ENCODE data around the gene ROBO2.

The ROBO2 gene

DNA sequence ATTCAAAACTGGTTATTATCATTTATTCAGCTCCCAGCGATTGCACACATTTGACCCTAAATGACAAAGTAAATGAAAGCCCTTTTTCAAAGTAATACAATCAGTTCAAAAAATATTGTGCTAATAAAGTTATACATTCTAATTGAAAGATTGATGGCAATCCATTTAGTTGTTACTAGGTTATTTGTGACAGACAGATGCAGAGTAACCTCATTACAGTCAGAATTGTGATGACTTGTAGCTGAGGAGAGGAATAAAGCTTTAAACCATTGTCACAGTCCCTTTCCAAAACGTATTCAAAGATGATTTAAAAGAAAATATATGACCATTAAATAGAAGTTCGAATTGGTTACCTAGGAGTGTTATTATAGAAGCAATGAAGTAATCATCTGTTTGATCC lies 86.1 kb downstream of the ROBO2 start:
- no peak for DNase-seq (ENCODE audit: low spot score)

DNA sequence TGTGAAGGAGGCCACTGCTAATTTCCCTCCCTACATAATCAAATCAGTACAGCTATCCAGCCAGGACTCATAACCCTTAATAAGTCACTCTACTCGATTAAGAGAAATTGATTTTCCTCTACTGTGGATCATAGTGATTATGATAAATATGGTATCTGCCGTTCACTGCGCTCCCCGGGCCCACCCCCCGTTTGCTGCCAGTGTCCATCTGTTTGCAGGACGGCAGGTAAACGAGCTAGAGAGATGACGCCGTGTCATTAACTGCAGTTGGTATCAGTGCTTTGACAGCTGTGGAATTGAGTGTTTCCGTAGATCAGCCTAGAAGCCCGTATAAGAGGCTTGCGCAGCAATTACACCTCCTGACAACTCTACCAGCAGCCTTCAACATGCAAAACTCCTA lies 94.9 kb downstream of the ROBO2 start:
- no peak for DNase-seq (ENCODE audit: low spot score)

DNA sequence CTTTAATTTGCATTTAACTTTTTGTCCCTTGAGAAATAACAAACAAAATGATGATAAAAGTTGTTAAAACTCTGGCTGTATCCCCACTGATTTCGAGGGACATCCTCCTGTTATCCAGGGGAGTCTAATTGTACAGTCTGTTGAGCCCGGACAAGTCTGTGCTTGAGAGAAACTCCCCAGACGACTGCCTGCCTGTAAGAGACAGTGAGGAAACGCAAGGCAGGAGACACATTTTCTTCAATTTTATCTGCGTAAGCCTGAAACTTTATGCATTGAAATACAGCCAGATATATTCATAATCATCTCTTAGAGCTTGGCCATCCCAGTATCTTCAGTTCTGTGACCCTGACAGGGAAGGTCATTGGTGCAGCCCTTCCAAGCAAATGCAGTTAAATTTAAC lies 97.7 kb downstream of the ROBO2 start:
- no peak for DNase-seq (ENCODE audit: low spot score)

DNA sequence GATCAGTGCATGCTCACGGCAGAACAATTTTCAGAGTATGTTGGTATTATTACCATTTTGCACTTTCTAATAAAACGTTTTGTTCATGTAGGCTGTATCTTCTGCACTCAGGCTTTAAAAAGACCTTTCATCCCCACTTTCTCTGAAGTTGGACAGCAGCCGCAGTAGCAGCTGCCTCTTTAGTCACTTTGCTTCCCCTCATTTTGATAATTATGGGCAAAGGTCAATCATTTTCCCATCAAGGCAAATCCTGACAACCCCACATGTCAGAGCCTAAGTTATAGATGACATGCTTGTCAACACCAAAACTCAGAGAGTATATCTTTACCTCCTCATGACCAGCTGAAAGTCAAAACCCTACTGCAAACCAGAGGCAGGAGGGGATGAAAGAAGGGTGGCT lies 99.7 kb downstream of the ROBO2 start:
- no peak for DNase-seq (ENCODE audit: low spot score)

DNA sequence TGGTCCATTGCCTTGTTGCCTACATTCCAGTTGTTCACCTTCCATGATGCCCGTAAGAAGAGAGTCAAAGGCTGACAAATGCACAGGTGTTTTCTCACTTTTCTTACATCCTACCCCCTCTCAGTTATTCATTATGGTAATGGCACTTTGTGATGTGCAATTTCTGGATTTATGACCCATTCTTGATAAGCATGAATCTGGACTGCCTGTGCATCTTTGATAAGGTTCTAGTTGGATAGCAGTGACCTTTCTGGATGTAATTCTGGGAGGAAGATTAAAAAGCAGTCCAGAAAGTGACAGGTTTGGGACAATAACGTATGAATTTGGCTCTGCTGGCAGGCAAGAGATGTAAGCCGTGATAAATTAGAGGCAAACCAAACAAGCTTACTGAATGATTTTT lies 101.5 kb downstream of the ROBO2 start:
- DNase-seq (ENCODE audit: low spot score): no peak

DNA sequence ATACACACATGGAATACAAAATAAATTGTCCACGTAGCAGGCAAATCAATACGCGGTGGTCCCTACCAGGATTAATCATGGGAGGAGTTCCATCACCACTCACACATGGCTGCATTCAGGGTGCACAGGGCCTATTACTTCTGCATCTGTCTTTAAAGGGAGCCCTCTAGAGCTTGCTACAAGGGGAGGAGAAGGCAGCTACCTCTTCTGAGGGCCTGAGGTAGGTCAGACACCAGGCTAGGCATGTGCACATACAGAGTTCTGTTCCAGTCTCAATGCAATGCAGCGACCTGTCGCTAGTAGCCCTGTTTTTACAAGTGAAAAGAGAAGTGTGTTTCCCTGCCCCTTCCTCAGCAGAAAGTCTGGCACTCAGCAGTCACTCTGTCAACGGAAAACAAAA lies 102.7 kb downstream of the ROBO2 start:
- DNase-seq (ENCODE audit: low spot score): no peak

DNA sequence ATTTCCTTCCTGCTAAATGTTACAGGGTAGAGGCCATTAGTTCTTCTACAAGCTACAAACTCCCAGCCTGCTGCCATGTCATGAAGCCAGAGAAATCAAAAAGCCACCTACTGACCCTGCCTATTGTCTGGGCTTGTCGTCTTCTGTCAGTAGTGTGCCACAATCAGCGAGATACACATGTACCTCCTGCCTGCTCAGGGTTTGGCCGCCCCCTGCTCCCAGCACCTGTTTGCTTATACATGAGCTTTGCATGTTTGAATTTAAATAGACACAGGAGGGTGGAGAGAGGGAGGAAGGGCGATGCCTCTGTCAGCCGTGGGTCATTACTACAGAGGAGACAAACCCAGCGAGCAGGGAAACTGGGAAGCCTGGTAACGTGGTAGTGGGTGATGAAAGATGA lies 106.1 kb downstream of the ROBO2 start:
- no peak for DNase-seq (ENCODE audit: low spot score)

DNA sequence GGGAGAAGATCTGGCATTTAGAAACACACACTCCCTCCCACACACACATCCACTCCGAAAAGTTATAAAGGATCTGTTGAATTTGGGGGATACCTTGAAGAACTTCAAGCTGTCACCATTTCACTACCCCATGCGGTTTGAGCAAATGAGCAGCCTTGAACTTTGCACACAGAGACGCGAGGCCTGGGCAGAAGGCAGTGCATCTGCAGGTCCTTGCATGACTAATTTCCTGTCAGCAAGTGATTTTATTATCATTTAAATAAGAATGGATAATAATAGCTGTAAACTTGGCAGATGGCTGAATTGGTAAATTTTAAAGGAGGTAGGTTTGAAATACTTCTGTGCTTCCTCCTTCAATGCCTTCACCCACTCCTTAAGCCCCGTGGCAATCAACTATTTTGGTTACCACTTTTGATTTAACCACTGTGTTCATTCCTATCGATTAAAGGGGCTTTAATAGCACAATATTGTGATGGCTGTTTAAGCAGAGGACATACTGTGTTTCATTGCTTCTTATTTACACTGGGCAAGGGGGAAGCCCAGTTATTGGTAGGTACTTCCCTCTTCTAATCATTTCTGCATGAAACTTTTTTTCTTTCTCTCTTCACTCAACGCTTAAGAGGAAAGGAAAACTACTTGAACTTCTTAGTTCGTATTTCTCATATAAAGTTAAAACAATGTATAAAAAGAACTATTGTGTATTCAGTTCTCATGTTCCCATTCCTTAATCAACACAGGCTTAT lies 108.1 kb downstream of the ROBO2 start:
- DNase-seq (ENCODE audit: low spot score): no peak

DNA sequence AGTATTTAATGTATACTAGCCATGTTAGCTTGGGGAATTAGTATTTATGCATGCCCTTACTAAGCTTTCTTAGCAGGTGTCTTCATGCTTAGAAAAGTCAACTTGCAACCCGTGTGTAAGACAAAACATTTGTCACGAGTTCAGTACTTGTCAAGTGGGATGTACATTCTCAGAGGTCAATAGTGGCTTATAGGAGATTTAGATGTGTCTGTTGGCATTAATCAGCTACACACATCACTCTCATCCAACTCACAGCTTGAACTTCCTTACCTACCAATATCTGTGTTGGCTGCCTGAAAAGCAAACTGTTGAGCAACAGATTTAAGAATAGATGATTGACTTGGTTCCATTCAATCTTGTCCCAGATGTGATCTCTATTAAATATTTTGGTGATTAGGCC lies 109.5 kb downstream of the ROBO2 start:
- DNase-seq (ENCODE audit: low spot score): no peak

DNA sequence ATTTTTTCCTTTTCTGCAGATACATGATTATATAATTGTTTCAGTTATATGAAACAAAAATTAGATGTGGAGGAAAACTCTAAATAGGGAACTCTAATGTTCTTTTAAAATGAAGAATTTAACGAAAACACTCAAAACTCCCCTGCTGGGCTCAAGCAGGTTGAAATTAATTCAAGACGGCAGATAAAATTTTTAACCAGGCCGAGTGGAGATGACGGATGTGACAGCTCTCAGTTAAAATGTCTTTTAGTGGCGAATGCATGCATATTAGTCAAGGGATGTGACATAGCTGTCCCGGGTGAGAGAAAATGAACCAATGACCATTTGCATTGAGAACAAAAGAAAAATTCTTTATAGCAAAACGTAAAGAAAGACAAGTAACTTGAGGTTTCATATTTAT lies 110.1 kb downstream of the ROBO2 start:
- no peak for DNase-seq (ENCODE audit: low spot score)

DNA sequence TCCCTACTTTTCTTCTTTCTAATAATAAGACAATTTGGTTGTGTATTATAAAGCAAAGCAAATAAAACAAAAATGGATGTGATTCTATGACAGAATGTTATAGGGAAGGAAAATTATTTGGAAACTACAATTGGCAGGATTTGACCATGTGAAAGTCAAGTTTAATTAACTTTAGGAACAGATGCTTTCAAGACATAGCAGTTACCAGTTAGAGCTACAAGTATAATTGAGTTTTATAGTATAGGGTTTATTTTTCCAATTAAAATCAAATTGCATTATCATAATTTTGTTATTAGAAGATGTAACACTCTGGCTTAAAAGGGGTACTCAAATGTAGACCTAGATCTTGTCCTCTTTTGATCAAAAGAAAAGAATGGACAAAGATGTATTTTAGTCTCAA lies 110.9 kb downstream of the ROBO2 start:
- no peak for DNase-seq (ENCODE audit: low spot score)

DNA sequence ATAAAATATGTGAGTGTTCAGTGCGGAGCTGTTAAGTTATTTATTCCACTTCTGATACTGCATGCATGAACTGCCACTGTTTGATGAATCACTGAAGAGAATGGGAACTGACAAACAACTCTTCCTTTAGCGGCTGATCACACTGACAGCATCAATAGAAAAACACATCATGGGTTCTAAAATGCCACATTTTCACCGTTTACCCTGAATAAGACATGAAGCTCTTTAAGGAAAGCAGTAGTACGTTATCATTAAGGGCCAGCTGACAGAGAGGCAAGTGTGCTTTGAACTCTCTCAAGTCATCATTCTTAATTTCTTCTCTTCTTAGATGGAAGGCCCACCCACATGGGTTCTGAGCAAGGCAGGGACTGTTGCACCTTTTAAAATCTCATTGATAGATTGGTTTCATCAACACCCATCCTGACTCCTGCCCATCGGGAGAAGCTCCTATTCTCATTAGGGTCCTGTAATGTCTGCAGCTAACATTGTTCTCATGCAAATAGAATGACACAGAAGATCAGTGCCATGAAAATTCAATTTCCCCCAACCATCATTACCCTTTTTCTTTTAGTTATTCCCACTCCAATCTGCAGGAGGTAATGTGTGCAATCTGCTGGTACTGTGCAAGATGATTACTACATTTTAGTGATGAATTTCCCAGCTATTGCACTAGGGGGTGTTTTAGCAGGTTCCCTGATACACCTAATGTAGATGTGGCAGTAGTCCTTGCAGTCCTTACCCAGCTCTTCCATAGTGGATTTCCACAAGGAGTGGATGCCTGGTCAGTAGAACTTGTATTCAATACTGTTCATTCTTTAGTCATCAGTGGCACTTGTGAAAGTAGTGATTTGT lies 119.1 kb downstream of the ROBO2 start:
- DNase-seq (ENCODE audit: low spot score): no peak

DNA sequence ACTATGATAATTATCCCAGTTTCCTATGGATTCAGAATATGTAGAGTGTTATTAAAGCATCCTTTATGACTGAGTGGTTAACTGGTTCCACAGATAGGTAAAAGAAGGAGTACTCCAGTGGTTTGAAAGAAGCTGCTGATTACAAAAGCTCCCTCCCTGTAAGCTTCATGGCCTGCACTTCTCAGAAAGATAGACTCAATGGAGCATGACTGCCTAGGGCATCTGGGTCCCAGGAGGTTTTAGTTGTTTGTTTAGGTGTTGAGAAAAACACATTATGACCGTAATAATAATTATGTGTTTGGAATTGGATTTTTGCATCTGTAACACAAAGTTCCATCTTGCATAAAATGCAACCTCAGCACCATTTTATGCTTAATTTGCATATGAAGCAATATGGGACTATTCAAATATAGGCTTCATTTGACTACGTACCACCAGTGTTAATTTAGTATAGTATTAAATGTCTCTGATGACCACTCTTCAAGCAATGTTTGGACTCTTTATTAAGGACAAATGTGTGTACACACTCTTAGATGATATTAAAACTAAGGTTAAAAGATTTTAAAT lies 121.1 kb downstream of the ROBO2 start:
- DNase-seq (ENCODE audit: low spot score): no peak

DNA sequence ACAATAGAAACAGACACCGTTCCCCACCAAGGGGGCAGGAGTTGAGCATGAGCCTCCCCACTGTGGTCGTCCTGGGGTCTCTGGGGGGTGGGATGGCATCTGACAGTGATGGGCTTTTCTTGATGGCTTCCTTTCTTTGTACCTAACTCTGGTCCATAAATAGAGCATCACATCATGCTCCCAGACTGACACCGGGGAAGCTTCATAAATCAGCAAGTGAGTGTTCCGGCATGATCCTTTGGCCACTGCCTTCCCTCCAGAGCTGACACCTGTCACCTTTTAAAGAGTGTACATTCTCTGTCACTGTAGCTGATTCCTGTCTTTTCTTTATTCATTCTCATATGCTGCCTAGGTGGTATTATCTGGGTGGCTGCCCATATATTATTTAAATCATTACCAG lies 129.9 kb downstream of the ROBO2 start:
- no peak for DNase-seq (ENCODE audit: low spot score)

DNA sequence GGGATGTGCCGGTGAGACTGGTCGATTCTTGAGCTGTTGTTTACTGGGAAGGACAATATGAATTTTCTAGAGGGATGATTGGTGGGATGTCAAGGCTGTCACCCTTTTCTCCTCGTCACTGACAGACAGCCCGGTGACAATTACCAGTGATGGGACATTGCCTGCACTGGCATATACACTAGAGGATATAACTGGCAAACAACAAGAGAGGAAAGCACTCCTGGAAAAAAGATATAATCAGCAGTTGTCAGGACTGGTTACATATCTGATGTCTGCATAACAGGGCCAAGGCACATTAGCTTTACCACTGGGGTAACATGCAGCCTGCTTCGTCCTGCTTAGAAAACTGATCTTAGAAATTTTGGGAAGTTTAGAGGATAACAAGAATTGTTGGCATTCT lies 131.1 kb downstream of the ROBO2 start:
- no peak for DNase-seq (ENCODE audit: low spot score)

DNA sequence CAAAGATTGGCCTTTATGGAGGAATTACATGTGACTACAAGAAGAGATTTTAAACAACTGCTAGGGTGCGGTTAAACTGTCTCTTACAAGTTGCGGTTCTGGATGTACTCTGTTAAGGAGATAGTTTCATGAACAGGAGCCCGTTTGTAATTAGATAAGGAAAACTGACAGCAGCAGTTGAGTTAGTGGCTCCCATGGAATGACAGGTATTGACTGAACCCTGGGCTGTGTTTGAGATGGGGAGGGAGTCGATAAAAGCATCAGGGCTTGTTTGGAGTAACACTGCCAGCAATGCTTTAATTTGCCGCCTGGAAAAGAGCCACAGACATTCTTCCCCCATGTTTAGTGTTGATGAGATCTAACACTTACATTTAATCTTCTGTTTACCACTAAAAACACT lies 139.9 kb downstream of the ROBO2 start:
- no peak for DNase-seq (ENCODE audit: low spot score)

DNA sequence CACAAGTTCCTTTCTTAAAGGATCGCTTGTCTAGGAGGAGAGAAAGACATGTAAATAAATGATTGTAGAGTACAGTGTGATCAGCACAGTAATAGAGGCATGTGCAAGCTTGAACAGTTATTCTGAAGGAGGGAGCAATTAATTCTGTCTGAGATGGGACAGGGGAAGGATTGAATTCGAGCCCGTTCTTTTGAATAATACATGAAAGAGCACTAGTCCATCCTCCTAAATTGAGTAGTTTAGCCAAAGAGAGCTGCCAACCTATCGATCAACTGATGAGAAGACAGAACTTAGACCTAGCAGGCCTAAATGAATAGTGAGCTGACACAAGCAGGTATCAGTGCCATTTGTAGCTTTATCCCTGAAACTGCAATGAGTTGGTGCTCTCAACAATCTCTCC lies 142.4 kb downstream of the ROBO2 start:
- DNase-seq (ENCODE audit: low spot score): no peak

DNA sequence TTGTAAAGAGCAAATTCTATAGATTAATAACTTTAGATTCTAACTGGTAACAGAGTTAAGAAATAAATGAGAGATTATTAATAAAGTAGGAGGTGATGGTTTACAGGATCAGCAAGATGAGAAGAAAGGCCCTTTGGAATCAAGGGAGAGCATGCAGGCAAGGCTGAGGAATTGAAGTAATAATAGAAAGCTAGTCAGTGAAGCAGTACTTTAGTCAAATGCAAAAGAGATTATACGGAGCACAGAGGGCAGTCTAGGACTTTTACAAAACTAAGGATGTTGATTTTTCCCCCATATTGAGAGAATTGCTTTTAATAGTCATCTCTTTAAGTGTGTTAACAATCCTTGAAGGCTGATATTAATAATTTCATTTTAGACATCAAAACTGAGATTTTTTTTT lies 146.4 kb downstream of the ROBO2 start:
- no peak for DNase-seq (ENCODE audit: low spot score)

DNA sequence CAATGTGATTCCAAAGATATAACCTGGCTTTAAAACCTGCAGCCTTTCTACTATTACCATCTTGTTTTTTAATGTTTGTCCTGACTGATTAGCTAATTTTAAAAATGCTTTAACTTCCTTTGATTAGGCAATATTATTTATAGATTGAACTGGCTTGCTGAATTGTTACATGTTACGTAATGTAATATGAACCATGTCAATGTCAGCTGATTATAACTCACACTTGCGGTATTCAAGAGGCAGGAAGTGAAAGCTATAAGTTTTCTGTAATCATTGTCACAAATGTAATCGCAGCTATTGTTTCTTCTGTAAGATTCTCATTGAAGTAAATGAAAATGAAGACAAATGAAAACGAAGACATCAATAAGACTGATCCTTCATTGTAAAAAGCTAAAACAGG lies 146.8 kb downstream of the ROBO2 start:
- no peak for DNase-seq (ENCODE audit: low spot score)

DNA sequence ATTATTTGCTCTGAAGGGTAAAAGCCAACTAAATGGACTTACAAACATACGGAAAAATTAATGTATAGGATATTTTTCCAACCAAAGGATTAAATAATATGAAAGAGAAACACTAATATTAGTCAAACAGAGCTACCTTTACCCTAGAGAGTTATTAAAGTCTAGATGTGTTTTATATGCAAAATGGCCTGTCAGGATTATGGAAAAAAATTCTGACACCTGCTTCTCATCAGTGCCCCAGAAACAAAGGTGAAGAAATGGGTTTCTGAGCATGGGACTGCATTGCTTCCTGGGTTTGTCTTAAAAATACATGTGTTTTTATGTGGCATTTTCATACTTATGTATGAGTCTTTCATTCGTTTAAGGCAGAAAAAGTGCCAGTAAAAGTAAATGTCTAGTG lies 148.3 kb downstream of the ROBO2 start:
- no peak for DNase-seq (ENCODE audit: low spot score)

DNA sequence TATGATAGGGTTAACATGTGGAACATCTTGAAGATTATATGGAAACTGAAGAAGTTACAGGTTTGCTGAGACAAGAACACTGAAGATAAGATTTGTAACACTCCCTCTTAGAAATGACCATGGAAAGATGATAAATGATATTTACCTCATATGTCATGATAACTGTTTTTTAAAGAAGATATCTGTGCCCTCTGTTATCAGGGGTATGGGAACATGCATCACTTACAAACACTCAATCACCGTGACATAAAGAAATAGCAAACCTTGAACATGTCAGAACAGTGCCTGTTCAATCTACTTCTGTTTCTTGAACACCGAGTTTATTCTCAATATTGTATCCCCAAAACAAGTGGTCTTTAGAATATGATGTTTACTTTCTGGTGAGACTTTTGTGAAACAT lies 149.4 kb downstream of the ROBO2 start:
- no peak for DNase-seq (ENCODE audit: low spot score)

DNA sequence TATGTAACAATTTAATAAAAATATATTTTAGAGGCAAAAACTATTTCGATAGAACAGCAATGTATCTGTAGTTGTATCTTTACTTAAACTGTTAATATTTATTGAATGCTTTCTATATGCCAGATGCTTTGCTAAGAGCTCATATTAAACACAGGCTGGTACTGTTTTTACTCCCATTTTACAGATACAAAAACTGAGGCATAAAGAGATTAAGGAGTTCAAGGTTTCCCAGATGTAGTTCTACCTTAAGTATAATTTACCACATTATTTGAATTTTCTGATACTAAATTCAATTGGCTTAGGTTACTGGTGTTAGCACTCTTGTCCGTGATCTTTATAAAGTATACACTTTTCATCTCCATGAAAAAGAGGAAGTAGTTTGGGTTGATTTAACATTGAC lies 149.8 kb downstream of the ROBO2 start:
- DNase-seq (ENCODE audit: low spot score): no peak

DNA sequence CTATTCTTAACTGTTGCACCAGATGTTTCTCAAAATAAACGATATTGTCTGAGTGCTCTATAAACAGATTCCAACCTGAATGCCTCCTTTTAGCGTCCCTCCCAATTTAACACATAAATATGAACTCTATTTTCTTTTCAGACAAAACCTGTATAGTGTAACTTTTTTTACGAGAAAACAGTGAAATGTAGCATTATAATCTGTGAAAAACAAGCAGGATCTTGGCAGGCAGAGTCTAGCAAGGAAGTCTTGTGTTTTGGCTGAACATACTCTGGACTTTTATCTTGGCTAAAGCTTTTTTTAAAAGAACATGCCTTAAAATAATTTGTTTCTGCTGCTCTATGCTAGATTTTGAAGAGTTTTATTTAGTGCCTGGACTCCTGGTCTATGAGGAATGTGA lies 150.5 kb downstream of the ROBO2 start:
- DNase-seq (ENCODE audit: low spot score): no peak
